Spleen (tissue), 13 donors: ENCODE data around the gene OR6N2. TPM values are rescaled to one million over a fixed set of nuclear protein-coding genes. Genes with fewer than 3 reads are reported as not detected.

ENCODE experiments used
- DNase-seq: peaks from one replicate; pipeline ENCODE4 v3.0.0-alpha.2; 2020
- H3K27ac ChIP-seq, 8 donors: fragments of 200-600 bp; sonication (generic) in 7 of 8; 1 replicate in 4 of 8; 2 replicates in 4 of 8; pipeline versions ENCODE4 v1.5.0 to v1.8.0; 2016 to 2021; ENCODE audit warnings: inconsistent platforms in 4 of 8, mild to moderate bottlenecking in 4 of 8, moderate library complexity in 1 of 8
- H3K27me3 ChIP-seq, 7 donors: fragments of 200-600 bp; sonication (generic) in 6 of 7; replicated peaks in 1 of 7; 1 replicate in 4 of 7; 2 replicates in 3 of 7; pipeline versions ENCODE4 v1.5.0 to v1.8.0; 2016 to 2021; ENCODE audit warnings: inconsistent platforms in 3 of 7, mild to moderate bottlenecking in 1 of 7
- H3K36me3 ChIP-seq, 6 donors: fragments of 200-600 bp; sonication (generic) in 5 of 6; 1 replicate in 4 of 6; 2 replicates in 2 of 6; pipeline versions ENCODE4 v1.5.0 to v1.8.0; 2016 to 2021; ENCODE audit warnings: inconsistent platforms in 2 of 6
- H3K4me1 ChIP-seq, 6 donors: fragments of 200-600 bp; sonication (generic) in 5 of 6; 1 replicate in 3 of 6; 2 replicates in 3 of 6; pipeline versions ENCODE4 v1.5.0 to v1.8.0; 2016 to 2021; ENCODE audit warnings: inconsistent platforms in 3 of 6
- H3K4me3 ChIP-seq, 8 donors: fragments of 200-600 bp; sonication (generic) in 7 of 8; 1 replicate in 4 of 8; 2 replicates in 4 of 8; pipeline versions ENCODE4 v1.5.0 to v1.8.0; 2016 to 2021; ENCODE audit warnings: inconsistent platforms in 4 of 8, mild to moderate bottlenecking in 4 of 8, moderate library complexity in 2 of 8
- H3K9me3 ChIP-seq, 8 donors: fragments of 200-600 bp; sonication (generic) in 7 of 8; 1 replicate in 4 of 8; 2 replicates in 4 of 8; pipeline versions ENCODE4 v1.5.0 to v1.8.0; 2016 to 2021; ENCODE audit warnings: inconsistent platforms in 4 of 8
- CTCF ChIP-seq, 11 experiments: fragments of 200-600 bp in 7 of 11; fragments of 450-650 bp in 4 of 11; sonication (generic) in 4 of 11; IDR thresholded peaks in 8 of 11; conservative IDR thresholded peaks in 3 of 11; 1 replicate in 7 of 11; 2 replicates in 4 of 11; pipeline versions ENCODE4 v1.4.0 to v1.8.0; 2016 to 2021; ENCODE audit warnings: antibody characterized with exemption in 11 of 11, inconsistent platforms in 4 of 11, mild to moderate bottlenecking in 1 of 11
- POLR2A ChIP-seq, 3 donors: fragments of 450-650 bp; IDR thresholded peaks; one replicate each; pipeline ENCODE4 v1.5.1; 2017; ENCODE audit warnings: antibody characterized with exemption in 3 of 3, mild to moderate bottlenecking in 1 of 3
- POLR2AphosphoS5 ChIP-seq, 3 donors: sonication (generic); formaldehyde crosslinking; IDR thresholded peaks; one replicate each; pipeline ENCODE4 v1.5.1; 2017; ENCODE audit warnings: antibody characterized with exemption in 3 of 3
- WGBS, 5 donors: extraction: QIAGEN DNeasy Blood & Tissue Kit in 3 of 5; methylation state at CpG; one replicate each; pipeline versions ENCODE4 v1.1.5 to v1.1.7; 2013 to 2018; 5-methylcytosine and 5-hydroxymethylcytosine counted together
- intact Hi-C: fragments of 100-400 bp; cut with DNase I; formaldehyde crosslinking; loops from one replicate; pipeline ENCODE4 v1.15.0; 2023; ENCODE audit warnings: low total_unique reads
- long read RNA-seq, 2 donors: transcript quantifications; one replicate each; lab custom pipeline, GENCODE V29; 2026
- polyA plus RNA-seq, 3 donors: library from polyadenylated mRNA; stranded (reverse); fragments of 200-250 nt; gene quantifications; one replicate each; pipeline ENCODE4 v1.2.1, GENCODE V29; 2013
- total RNA-seq, 7 donors: library from RNA; depleted of rRNA in 3 of 7; stranded (reverse); fragments of >200 nt in 3 of 7; fragmentation: NEBNext Ultra II Directional in 4 of 7; extraction: Animal tissue kit (Norgen Biotek cat#: 25700) in 4 of 7; gene quantifications; one replicate each; pipeline versions ENCODE4 v1.1.0 to v1.2.1, GENCODE V29; 2016 to 2021
- donor health status: healthy with polysubstance abuse.
- donor health status: DM: no; HTN: no; CAD: no; lungs with moderate emphysema.
- donor health status: DM: no; HTN: no; CAD: no.
- donor health status: Bipolar disorder and iron deficiency.
- donor health status: healthy.
- donor health status: DM: no; HTN: no; CAD: no.
- donor health status: DM: yes; HTN: yes; CAD: no.

OR6N2 gene
- under 1 TPM in 1 of 7 donors, not detected in 6; 0.47 TPM for total RNA-seq
- not detected for polyA plus RNA-seq
- long read RNA-seq, donor 1, result 0 reads
- long read RNA-seq, donor 2, result 0 reads

GRCh38 chr1:158781104-158781503 lies at the start of gene OR6N2:
Gene OR6N2 (minus strand): TSS chr1:158781204. CDS start chr1:158777635, 3,569 bp downstream.
- H3K4me1 ChIP-seq, result no peaks in the 10 kb centered on the region
- TF ChIP-seq POLR2AphosphoS5 (IDR thresholded peaks at IDR 0.05) (no peak), CTCF (IDR thresholded peaks at IDR 0.05 in 8 of 11, conservative IDR thresholded peaks at IDR 0.05 in 3 of 11) (no peak)
- DNase-seq, result no peak
- no peak within 1 kb of the TSS for H3K4me3 ChIP-seq
- intact Hi-C loops, result no loop called here
- no peaks in the 10 kb centered on the region for H3K27me3 ChIP-seq
- H3K36me3 ChIP-seq, result no peaks in the 10 kb centered on the region
- no peaks in the 10 kb centered on the region for H3K9me3 ChIP-seq
- H3K27ac ChIP-seq, result no peak within 1 kb of the TSS

GRCh38 chr1:158830074-158830677 lies 49.2 kb upstream of the OR6N2 start:
- Histone ChIP-seq H3K9me3 (peaks cover 0 to 35% (median 19%) of the 10 kb centered on the region in 8 donors), H3K36me3 (no peaks in the 10 kb centered on the region), H3K4me3 (peak overlapping the region in 1 of 8 donors; percentile 59), H3K27me3 (no peaks in the 10 kb centered on the region), H3K27ac (peak overlapping the region; percentile 30 to 90 (median 86)), H3K4me1 (peaks cover 0 to 15% (median 11%) of the 10 kb centered on the region in 6 donors)
- TF ChIP-seq POLR2A (IDR thresholded peaks at IDR 0.05) (no peak), CTCF (IDR thresholded peaks at IDR 0.05 in 8 of 11, conservative IDR thresholded peaks at IDR 0.05 in 3 of 11) (no peak), POLR2AphosphoS5 (IDR thresholded peaks at IDR 0.05) (no peak)
- no peak for DNase-seq
- intact Hi-C loops, result no loop called here
- 57 to 68% (median 67%) methylated on average over 2 of the region's 2 CpGs for WGBS, 5 donors

- TF ChIP-seq CTCF (IDR thresholded peaks at IDR 0.05 in 8 of 11, conservative IDR thresholded peaks at IDR 0.05 in 3 of 11) (no peak), POLR2A (IDR thresholded peaks at IDR 0.05) (no peak), POLR2AphosphoS5 (IDR thresholded peaks at IDR 0.05) (no peak)
- H3K4me1 ChIP-seq, result peaks cover 5 to 40% (median 23%) of the 10 kb centered on the region in 6 donors
- DNase-seq, result no peak
- WGBS, 5 donors, result 90 to 98% (median 93%) methylated on average over 1 of the region's 1 CpG
- intact Hi-C loops, result no loop called here
- no peaks in the 10 kb centered on the region for H3K36me3 ChIP-seq
- no peaks in the 10 kb centered on the region for H3K27me3 ChIP-seq
- H3K27ac ChIP-seq, result no peak overlapping the region
- H3K9me3 ChIP-seq, result no peaks in the 10 kb centered on the region
- no peak overlapping the region for H3K4me3 ChIP-seq
Observed at GRCh38 chr1:158821723-158822122, 40.7 kb upstream of the OR6N2 start.

GRCh38 chr1:158819461-158820443 lies 38.7 kb upstream of the OR6N2 start:
- Histone ChIP-seq H3K9me3 (no peaks in the 10 kb centered on the region), H3K36me3 (no peaks in the 10 kb centered on the region), H3K27ac (peak overlapping the region in 7 of 8 donors; percentile 73 to 89 (median 79)), H3K27me3 (no peaks in the 10 kb centered on the region), H3K4me3 (peak overlapping the region in 1 of 8 donors; percentile 26), H3K4me1 (peaks cover 5 to 40% (median 23%) of the 10 kb centered on the region in 6 donors)
- TF ChIP-seq POLR2A (IDR thresholded peaks at IDR 0.05), result no peak
- no peak for TF ChIP-seq POLR2AphosphoS5 (IDR thresholded peaks at IDR 0.05)
- TF ChIP-seq CTCF (IDR thresholded peaks at IDR 0.05 in 8 of 11, conservative IDR thresholded peaks at IDR 0.05 in 3 of 11), result no peak
- 47 to 49% (median 48%) methylated on average over 7 of the region's 7 CpGs for WGBS, 5 donors
- intact Hi-C loops, result no loop called here
- DNase-seq, result no peak
